Osteoblast (primary cell): Measurements from ENCODE around the gene NCKAP1. TPM values are rescaled to one million over a fixed set of nuclear protein-coding genes. Genes with fewer than 3 reads are reported as not detected.
"Not testable (repeated sequence)": the region's sequence is repeated elsewhere in the genome, so short reads cannot be mapped to it uniquely, and the experiment has no call there.

Experiments
- DNase-seq: peaks from one replicate; pipeline ENCODE4 v3.0.0; 2011; ENCODE audit warnings: low spot score, mixed read lengths; ENCODE audit not compliant: insufficient read length; ENCODE audit errors: missing footprints
- H2AFZ ChIP-seq: 2 replicates; pipeline ENCODE4 v1.6.0; 2011; ENCODE audit warnings: mild to moderate bottlenecking, low read length
- H3K27ac ChIP-seq: 2 replicates; pipeline ENCODE4 v1.5.1; 2011; ENCODE audit warnings: mild to moderate bottlenecking, low read depth, low read length, moderate library complexity
- H3K27me3 ChIP-seq: 2 replicates; pipeline ENCODE4 v1.6.0; 2012; ENCODE audit warnings: mild to moderate bottlenecking, control low read depth, inconsistent platforms, low read length, moderate library complexity; ENCODE audit not compliant: insufficient read depth
- H3K36me3 ChIP-seq: 2 replicates; pipeline ENCODE4 v1.5.1; 2011; ENCODE audit warnings: mild to moderate bottlenecking, low read length, control low read depth, moderate library complexity; ENCODE audit not compliant: insufficient read depth
- H3K4me1 ChIP-seq: 2 replicates; pipeline ENCODE4 v1.5.1; 2011; ENCODE audit warnings: mild to moderate bottlenecking, low read length, control low read depth, moderate library complexity; ENCODE audit not compliant: insufficient read depth
- H3K4me2 ChIP-seq: 2 replicates; pipeline ENCODE4 v1.6.0; 2011; ENCODE audit warnings: mild to moderate bottlenecking, low read length; ENCODE audit not compliant: insufficient read depth
- H3K4me3 ChIP-seq: fragments of 200-600 bp; sonication (generic); 3 replicates; pipeline ENCODE4 v1.5.1; 2012; ENCODE audit warnings: mild to moderate bottlenecking, low read length, inconsistent platforms; ENCODE audit not compliant: insufficient read depth
- H3K79me2 ChIP-seq: 2 replicates; pipeline ENCODE4 v1.6.0; 2012; ENCODE audit warnings: mild to moderate bottlenecking, low read length, control low read depth, inconsistent platforms; ENCODE audit not compliant: insufficient read depth
- H3K9me3 ChIP-seq: 2 replicates; pipeline ENCODE4 v1.5.1; 2011; ENCODE audit warnings: low read depth, low read length, control low read depth
- H4K20me1 ChIP-seq: 2 replicates; pipeline ENCODE4 v1.6.0; 2012; ENCODE audit warnings: mild to moderate bottlenecking, low read length, control low read depth; ENCODE audit not compliant: insufficient read depth
- CTCF ChIP-seq: IDR thresholded peaks from 2 replicates; pipeline ENCODE4 v1.5.1; 2011; ENCODE audit warnings: mild to moderate bottlenecking, low read depth, low read length, moderate library complexity; ENCODE audit errors: extremely low read depth
- total RNA-seq: library from RNA; depleted of rRNA; stranded (reverse); fragments of >200 nt; gene quantifications from 2 replicates; pipeline ENCODE4 v1.2.3, GENCODE V29; 2012

NCKAP1 gene
- total RNA-seq, 1 donor = 209 TPM

GRCh38 chr2:182883451-182883850, 154.8 kb downstream of the NCKAP1 start:
- no peaks in the 10 kb centered on the region for H3K79me2 ChIP-seq
- no peak overlapping the region for H3K27ac ChIP-seq
- H3K4me1 ChIP-seq = no peaks in the 10 kb centered on the region
- TF ChIP-seq CTCF = no peak
- DNase-seq = no peak
- H3K4me2 ChIP-seq = peak overlapping the region; percentile 34
- no peaks in the 10 kb centered on the region for H4K20me1 ChIP-seq
- H3K36me3 ChIP-seq = no peaks in the 10 kb centered on the region
- H3K9me3 ChIP-seq = no peaks in the 10 kb centered on the region
- H2AFZ ChIP-seq = no peak overlapping the region
- no peak overlapping the region for H3K4me3 ChIP-seq
- no peaks in the 10 kb centered on the region for H3K27me3 ChIP-seq

GRCh38 chr2:182880100-182880499, 158.2 kb downstream of the NCKAP1 start:
- not testable (repeated sequence) for H3K79me2 ChIP-seq, H3K27ac ChIP-seq, H3K9me3 ChIP-seq, H4K20me1 ChIP-seq, H3K4me2 ChIP-seq, H3K36me3 ChIP-seq, H3K4me1 ChIP-seq, H3K4me3 ChIP-seq, H2AFZ ChIP-seq, DNase-seq, H3K27me3 ChIP-seq

- not testable (repeated sequence) for H3K27ac ChIP-seq, H4K20me1 ChIP-seq, H3K4me1 ChIP-seq, H2AFZ ChIP-seq, H3K36me3 ChIP-seq, H3K9me3 ChIP-seq, DNase-seq, H3K79me2 ChIP-seq, H3K4me3 ChIP-seq, H3K27me3 ChIP-seq, H3K4me2 ChIP-seq
These were observed 161.6 kb downstream of the NCKAP1 start for GRCh38 chr2:182876653-182877052.

GRCh38 chr2:182870227-182870626, 168.0 kb downstream of the NCKAP1 start:
- Histone ChIP-seq H4K20me1 (no peaks in the 10 kb centered on the region), H3K9me3 (no peaks in the 10 kb centered on the region), H3K27me3 (peaks cover 2% of the 10 kb centered on the region), H3K36me3 (no peaks in the 10 kb centered on the region), H3K4me3 (no peak overlapping the region), H3K27ac (no peak overlapping the region), H3K4me1 (peaks cover 15% of the 10 kb centered on the region), H2AFZ (no peak overlapping the region), H3K4me2 (no peak overlapping the region), H3K79me2 (no peaks in the 10 kb centered on the region)
- TF ChIP-seq CTCF = peak; percentile 35
- peak; percentile 43 for DNase-seq

- Histone ChIP-seq H3K27me3 (peaks cover 11% of the 10 kb centered on the region), H4K20me1 (no peaks in the 10 kb centered on the region), H3K27ac (no peak overlapping the region), H3K4me1 (peaks cover 15% of the 10 kb centered on the region), H3K4me2 (no peak overlapping the region), H3K79me2 (no peaks in the 10 kb centered on the region), H3K36me3 (no peaks in the 10 kb centered on the region), H3K4me3 (no peak overlapping the region), H3K9me3 (no peaks in the 10 kb centered on the region), H2AFZ (no peak overlapping the region)
- no peak for DNase-seq
- TF ChIP-seq CTCF = no peak
These were observed 170.0 kb downstream of the NCKAP1 start for GRCh38 chr2:182868054-182868796.
